Fibroblast of lung (primary cell): Measurements from ENCODE around the gene TMEM220.

Experiments
- EZH2 ChIP-seq: IDR thresholded peaks from 2 replicates; pipeline ENCODE4 v1.5.1; 2012; ENCODE audit warnings: low read length, control low read depth, mild to moderate bottlenecking; ENCODE audit errors: missing control alignments
- TF ChIP-seq, protein P1 (sequence below), 2 donors: IDR thresholded peaks in 1 of 2; conservative IDR thresholded peaks in 1 of 2; 1 replicate in 1 of 2; 2 replicates in 1 of 2; pipeline ENCODE4 v1.5.1; 2011 to 2012; ENCODE audit warnings: low read length in 2 of 2, control low read depth in 1 of 2, inconsistent platforms in 1 of 2, low read depth in 1 of 2, mild to moderate bottlenecking in 1 of 2

- TF ChIP-seq, protein P1, sequence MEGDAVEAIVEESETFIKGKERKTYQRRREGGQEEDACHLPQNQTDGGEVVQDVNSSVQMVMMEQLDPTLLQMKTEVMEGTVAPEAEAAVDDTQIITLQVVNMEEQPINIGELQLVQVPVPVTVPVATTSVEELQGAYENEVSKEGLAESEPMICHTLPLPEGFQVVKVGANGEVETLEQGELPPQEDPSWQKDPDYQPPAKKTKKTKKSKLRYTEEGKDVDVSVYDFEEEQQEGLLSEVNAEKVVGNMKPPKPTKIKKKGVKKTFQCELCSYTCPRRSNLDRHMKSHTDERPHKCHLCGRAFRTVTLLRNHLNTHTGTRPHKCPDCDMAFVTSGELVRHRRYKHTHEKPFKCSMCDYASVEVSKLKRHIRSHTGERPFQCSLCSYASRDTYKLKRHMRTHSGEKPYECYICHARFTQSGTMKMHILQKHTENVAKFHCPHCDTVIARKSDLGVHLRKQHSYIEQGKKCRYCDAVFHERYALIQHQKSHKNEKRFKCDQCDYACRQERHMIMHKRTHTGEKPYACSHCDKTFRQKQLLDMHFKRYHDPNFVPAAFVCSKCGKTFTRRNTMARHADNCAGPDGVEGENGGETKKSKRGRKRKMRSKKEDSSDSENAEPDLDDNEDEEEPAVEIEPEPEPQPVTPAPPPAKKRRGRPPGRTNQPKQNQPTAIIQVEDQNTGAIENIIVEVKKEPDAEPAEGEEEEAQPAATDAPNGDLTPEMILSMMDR (conservative IDR thresholded peaks at IDR 0.05 in 1 of 2, IDR thresholded peaks at IDR 0.05 in 1 of 2; ENCODE audit: low read depth in 1 of 2, low read length in 2 of 2) = no peak
- no peak for TF ChIP-seq EZH2
Measured at GRCh38 chr17:10754861-10755591, 25.2 kb upstream of the TMEM220 start.
